GM06990 (cell line): ENCODE data around the gene CRIP3.
"Not testable (repeated sequence)": the region's sequence is repeated elsewhere in the genome, so short reads cannot be mapped to it uniquely, and the experiment has no call there.

Experiments used
- DNase-seq: peaks from one replicate; pipeline ENCODE4 v3.0.0-alpha.2; 2011; ENCODE audit not compliant: insufficient read length; ENCODE audit errors: extremely low read depth
- H3K27me3 ChIP-seq: replicated peaks from 2 replicates; pipeline ENCODE4 v1.6.0; 2011; ENCODE audit warnings: low read length; ENCODE audit not compliant: control insufficient read depth, insufficient read depth
- H3K36me3 ChIP-seq: 2 replicates; pipeline ENCODE4 v1.5.1; 2011; ENCODE audit warnings: low read length; ENCODE audit not compliant: control insufficient read depth, insufficient read depth
- H3K4me3 ChIP-seq: replicated peaks from 2 replicates; pipeline ENCODE4 v1.5.1; 2011; ENCODE audit warnings: low read depth, mild to moderate bottlenecking, control low read depth, low read length
- TF ChIP-seq, protein P1 (sequence below): IDR thresholded peaks from 2 replicates; pipeline ENCODE4 v1.5.1; 2011; ENCODE audit warnings: low read length, control low read depth, mild to moderate bottlenecking, inconsistent platforms; ENCODE audit not compliant: insufficient read depth, poor library complexity, severe bottlenecking

CRIP3 gene, protein sequence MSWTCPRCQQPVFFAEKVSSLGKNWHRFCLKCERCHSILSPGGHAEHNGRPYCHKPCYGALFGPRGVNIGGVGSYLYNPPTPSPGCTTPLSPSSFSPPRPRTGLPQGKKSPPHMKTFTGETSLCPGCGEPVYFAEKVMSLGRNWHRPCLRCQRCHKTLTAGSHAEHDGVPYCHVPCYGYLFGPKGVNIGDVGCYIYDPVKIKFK

DNA sequence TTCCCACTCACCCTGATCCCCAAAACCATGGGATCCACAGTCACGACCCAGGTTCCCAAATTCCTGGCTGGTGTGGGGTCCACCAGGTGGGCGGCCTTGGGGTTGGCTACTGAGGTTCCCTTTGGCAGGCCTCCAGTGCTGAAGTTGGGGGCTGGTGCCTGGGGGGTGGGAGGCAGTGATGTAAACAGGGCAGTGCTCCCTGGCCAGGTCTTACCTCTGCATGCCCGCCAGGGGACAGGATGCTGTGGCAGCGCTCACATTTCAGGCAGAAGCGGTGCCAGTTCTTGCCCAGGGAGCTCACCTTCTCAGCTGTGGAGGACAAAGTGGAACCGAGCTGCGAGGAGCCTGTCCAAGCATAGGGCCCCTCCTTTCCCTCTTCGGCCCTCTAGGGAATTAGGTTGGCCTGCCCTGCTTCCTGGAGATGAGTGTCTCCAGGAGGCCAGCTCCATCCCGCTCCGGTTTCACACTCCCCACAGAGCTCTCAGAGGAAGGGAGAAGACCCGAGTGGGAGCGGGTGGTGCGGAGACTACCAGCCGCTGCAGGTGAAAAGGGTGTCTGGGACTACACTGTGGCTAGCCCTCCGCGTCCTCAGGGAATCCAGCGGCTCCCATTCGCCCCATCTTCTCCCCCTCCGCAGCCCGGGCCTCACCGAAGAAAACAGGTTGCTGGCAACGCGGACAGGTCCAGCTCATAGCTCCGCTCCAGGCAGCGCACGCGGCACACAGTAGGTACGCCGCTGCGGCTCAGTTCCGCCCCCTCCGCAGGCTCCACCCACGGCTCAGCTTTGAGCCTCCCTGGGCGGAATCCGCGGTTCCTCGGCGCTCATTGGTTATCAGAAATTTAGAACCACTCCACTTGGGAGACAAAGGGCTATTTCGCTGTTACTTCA is at the start of gene CRIP3:
TSS of gene CRIP3 (minus strand) at position 726 of the 889 bp plus-strand sequence. CDS start at position 692, 34 bp downstream.
- Histone ChIP-seq H3K27me3 (no peaks in the 10 kb centered on the region), H3K36me3 (no peaks in the 10 kb centered on the region; the same call in none of the 2 replicates), H3K4me3 (peak within 1 kb of the TSS; percentile 50)
- DNase-seq = peak; percentile 43
- TF ChIP-seq, protein P1, sequence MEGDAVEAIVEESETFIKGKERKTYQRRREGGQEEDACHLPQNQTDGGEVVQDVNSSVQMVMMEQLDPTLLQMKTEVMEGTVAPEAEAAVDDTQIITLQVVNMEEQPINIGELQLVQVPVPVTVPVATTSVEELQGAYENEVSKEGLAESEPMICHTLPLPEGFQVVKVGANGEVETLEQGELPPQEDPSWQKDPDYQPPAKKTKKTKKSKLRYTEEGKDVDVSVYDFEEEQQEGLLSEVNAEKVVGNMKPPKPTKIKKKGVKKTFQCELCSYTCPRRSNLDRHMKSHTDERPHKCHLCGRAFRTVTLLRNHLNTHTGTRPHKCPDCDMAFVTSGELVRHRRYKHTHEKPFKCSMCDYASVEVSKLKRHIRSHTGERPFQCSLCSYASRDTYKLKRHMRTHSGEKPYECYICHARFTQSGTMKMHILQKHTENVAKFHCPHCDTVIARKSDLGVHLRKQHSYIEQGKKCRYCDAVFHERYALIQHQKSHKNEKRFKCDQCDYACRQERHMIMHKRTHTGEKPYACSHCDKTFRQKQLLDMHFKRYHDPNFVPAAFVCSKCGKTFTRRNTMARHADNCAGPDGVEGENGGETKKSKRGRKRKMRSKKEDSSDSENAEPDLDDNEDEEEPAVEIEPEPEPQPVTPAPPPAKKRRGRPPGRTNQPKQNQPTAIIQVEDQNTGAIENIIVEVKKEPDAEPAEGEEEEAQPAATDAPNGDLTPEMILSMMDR = peak; percentile 58

DNA sequence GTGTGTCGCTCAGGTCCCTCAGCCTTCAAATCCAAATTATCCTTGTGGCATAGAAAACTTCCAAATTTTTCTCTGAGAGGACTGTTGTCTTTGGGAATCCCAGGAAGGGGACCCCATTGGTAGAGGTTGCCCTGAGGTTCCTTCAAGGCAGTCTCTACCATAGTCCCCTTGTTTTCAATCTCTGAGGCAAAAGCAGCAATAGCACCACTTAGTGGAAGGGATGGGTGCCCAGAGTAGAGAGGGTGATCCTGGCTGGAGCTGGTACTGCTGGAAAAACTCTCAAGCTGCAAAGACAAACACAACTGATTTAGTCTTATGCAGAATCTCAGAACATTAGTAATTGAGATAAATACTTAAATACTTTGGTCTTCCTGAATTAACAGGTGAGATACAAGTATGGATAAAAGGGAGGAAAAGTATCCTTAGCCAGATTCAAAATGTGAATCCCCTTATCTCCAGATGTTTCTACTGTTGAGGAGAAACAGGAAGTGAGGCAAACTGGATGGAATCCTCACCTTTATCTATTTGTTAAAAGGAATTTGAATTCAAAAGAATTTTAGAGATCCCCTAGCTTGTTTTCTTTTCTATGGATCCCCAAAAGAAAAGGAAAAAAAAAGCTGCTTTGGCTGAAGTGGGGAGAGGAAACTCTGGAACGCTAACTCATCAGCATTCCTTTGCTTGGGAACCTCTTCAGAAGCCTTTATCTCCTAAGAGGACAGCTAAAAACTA is 47.4 kb upstream of the CRIP3 start:
- Histone ChIP-seq H3K36me3 (peaks cover 24% of the 10 kb centered on the region), H3K4me3 (no peak overlapping the region), H3K27me3 (no peaks in the 10 kb centered on the region)
- no peak for DNase-seq
- TF ChIP-seq, protein P1 = peak; percentile 35

DNA sequence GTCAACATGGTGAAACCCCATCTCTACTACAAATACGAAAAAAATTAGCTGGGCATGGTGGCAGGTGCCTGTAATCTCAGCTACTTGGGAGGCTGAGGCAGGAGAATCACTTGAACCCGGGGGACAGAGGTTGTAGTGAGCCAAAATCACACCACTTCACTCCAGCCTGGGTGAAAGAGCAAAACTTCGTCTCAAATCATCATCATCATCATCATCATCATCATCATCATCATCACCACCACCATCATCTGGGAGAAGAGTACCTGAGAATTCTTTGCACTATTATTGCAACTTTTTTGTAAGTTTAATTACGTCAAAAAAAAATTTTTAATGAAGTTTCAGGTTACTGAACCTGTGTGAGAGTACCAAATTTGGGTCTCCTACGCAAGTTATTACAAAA is 43.3 kb upstream of the CRIP3 start:
- not testable (repeated sequence) for DNase-seq, H3K4me3 ChIP-seq, H3K27me3 ChIP-seq
- peaks cover 18% of the 10 kb centered on the region for H3K36me3 ChIP-seq

DNA sequence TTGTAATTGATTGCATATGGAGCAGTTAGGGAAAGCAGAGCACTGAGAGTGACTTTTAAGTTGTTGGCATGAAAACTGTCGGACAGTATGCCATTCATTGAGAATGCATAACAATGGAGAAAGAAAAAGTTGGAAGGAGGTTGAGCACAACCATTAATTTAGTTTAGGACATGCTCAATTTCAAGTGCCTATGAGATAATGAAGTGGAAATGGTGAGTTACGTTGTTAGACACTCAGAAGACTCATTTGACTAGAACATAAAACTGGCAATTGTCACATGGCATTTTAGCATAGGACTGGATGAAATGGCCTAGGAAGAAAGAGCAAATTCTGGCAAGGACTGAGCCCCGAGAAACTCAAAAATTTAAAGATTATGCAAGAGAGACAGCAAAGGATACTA is 38.8 kb upstream of the CRIP3 start:
- Histone ChIP-seq H3K36me3 (peaks cover 2% of the 10 kb centered on the region), H3K4me3 (no peak overlapping the region), H3K27me3 (no peaks in the 10 kb centered on the region)
- TF ChIP-seq, protein P1 = no peak
- DNase-seq = no peak

DNA sequence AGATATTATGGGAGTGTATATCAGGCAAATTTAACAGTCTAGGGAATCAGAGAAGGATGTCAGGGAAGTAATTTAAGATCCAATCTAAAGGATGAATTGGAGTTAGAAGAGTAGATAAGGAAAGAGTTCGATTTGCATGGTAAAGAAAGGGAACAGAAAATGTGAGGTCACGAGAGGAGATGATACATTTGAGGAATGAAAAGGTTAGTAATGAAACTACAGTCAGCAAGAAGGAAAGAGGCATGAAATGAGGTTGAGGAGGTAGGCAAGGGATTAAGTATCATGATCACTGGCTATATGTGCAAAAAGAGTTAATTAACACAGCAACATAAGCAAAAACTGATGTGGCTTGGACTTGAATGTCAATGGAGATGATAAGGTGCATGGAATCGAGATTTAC is 38.4 kb upstream of the CRIP3 start:
- Histone ChIP-seq H3K27me3 (no peaks in the 10 kb centered on the region), H3K4me3 (no peak overlapping the region), H3K36me3 (peaks cover 3% of the 10 kb centered on the region)
- TF ChIP-seq, protein P1 = no peak
- no peak for DNase-seq

DNA sequence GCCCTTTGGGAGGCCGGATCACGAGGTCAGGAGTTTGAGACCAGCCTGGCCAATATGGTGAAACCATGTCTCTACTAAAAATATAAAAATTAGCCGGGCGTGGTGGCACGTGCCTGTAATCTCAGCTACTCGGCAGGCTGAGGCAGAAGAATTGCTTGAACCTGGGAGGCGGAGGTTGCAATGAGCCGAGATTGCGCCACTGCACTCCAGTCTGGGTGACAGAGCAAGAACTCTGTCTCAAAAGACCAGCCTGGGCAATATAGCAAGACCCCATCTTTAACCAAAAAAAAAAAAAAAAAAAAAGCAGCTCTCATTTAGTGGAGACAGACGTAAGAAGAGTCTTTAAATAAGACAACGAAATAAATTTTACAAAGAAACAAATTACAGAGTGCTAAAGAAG is 37.6 kb upstream of the CRIP3 start:
- not testable (repeated sequence) for DNase-seq, H3K27me3 ChIP-seq, H3K4me3 ChIP-seq, H3K36me3 ChIP-seq
